CD4-positive, alpha-beta T cell (primary cell): Measurements from ENCODE around the gene SFTA2. TPM values are rescaled to one million over a fixed set of nuclear protein-coding genes. Genes with fewer than 3 reads are reported as not detected.

Experiments
- ATAC-seq: fragments of 200-7000 bp; cut with Tn5 transposase; one replicate; pipeline ENCODE4 v1.10.0; 2022; ENCODE audit warnings: mild to moderate bottlenecking; ENCODE audit not compliant: poor library complexity
- CTCF ChIA-PET: fragments of 350-600 bp; sonication (Branson Sonifier 250); formaldehyde crosslinking; loops from one replicate; lab custom pipeline; 2021; ENCODE audit warnings: antibody characterized with exemption, inconsistent platforms; lab: Charles Lee
- POLR2A ChIA-PET: fragments of 350-600 bp; sonication (Branson Sonifier 250); formaldehyde crosslinking; loops from one replicate; lab custom pipeline; 2021; ENCODE audit warnings: antibody characterized with exemption, inconsistent platforms; lab: Charles Lee
- DNase-seq, 14 experiments: peaks; one replicate each; pipeline ENCODE4 v3.0.0-alpha.2; 2013 to 2020; ENCODE audit warnings: mixed read lengths in 2 of 14
- H3K27ac ChIP-seq, 2 donors: one replicate each; pipeline versions ENCODE4 v1.5.1 to v1.7.0; 2013; ENCODE audit warnings: low read length in 2 of 2, low read depth in 1 of 2, mild to moderate bottlenecking in 1 of 2
- H3K27me3 ChIP-seq, 2 experiments: 1 replicate in 1 of 2; 2 replicates in 1 of 2; pipeline versions ENCODE4 v1.6.1 to v1.7.0; 2013; ENCODE audit warnings: low read length in 2 of 2, control low read depth in 1 of 2, mild to moderate bottlenecking in 1 of 2, moderate library complexity in 1 of 2; ENCODE audit not compliant: insufficient read depth in 2 of 2, control insufficient read depth in 1 of 2
- H3K36me3 ChIP-seq: one replicate; pipeline ENCODE4 v1.6.1; 2013; ENCODE audit warnings: low read length, control low read depth; ENCODE audit not compliant: insufficient read depth
- H3K4me1 ChIP-seq: one replicate; pipeline ENCODE4 v1.6.1; 2013; ENCODE audit warnings: low read length, control low read depth; ENCODE audit not compliant: insufficient read depth
- H3K4me3 ChIP-seq: one replicate; pipeline ENCODE4 v1.5.1; 2013; ENCODE audit warnings: mild to moderate bottlenecking, low read length, moderate library complexity
- H3K9me3 ChIP-seq, 2 experiments: 1 replicate in 1 of 2; 2 replicates in 1 of 2; pipeline versions ENCODE4 v1.6.1 to v1.7.0; 2013; ENCODE audit warnings: low read length in 2 of 2, mild to moderate bottlenecking in 2 of 2, control low read depth in 1 of 2, moderate library complexity in 1 of 2; ENCODE audit not compliant: control insufficient read depth in 1 of 2, insufficient read depth in 1 of 2
- H3K27ac Mint-ChIP-seq: one replicate; pipeline ENCODE4 v1.8.0; 2020; ENCODE audit warnings: mixed read lengths
- H3K27me3 Mint-ChIP-seq: one replicate; pipeline ENCODE4 v1.8.0; 2021; ENCODE audit warnings: mixed read lengths
- H3K36me3 Mint-ChIP-seq: one replicate; pipeline ENCODE4 v1.8.0; 2021; ENCODE audit warnings: low read depth, mixed read lengths
- H3K4me1 Mint-ChIP-seq: one replicate; pipeline ENCODE4 v1.8.0; 2021; ENCODE audit warnings: low read depth, mixed read lengths
- H3K4me3 Mint-ChIP-seq: one replicate; pipeline ENCODE4 v1.8.0; 2020; ENCODE audit warnings: mild to moderate bottlenecking, mixed read lengths
- H3K9me3 Mint-ChIP-seq: one replicate; pipeline ENCODE4 v1.8.0; 2020; ENCODE audit warnings: mixed read lengths
- CTCF ChIP-seq: fragments of 200-600 bp; IDR thresholded peaks from one replicate; pipeline ENCODE4 v1.8.0; 2022; ENCODE audit warnings: antibody characterized with exemption, mild to moderate bottlenecking
- intact Hi-C, 2 experiments: fragments of 100-400 bp; cut with DNase I in 1 of 2; cut with micrococcal nuclease in 1 of 2; formaldehyde crosslinking; loops; one replicate each; pipeline versions ENCODE4 v1.15.1 to v1.9.0; 2023 to 2025; cut with DNase I, micrococcal nuclease
- total RNA-seq, 174 experiments: library from RNA in 2 of 174; stranded (reverse) in 2 of 174; gene quantifications; one replicate each; pipeline ENCODE4 v1.2.3 and lab custom pipeline; 2021 to 2026

SFTA2 gene
- total RNA-seq, 2 experiments from 2014 or later = not detected

DNA sequence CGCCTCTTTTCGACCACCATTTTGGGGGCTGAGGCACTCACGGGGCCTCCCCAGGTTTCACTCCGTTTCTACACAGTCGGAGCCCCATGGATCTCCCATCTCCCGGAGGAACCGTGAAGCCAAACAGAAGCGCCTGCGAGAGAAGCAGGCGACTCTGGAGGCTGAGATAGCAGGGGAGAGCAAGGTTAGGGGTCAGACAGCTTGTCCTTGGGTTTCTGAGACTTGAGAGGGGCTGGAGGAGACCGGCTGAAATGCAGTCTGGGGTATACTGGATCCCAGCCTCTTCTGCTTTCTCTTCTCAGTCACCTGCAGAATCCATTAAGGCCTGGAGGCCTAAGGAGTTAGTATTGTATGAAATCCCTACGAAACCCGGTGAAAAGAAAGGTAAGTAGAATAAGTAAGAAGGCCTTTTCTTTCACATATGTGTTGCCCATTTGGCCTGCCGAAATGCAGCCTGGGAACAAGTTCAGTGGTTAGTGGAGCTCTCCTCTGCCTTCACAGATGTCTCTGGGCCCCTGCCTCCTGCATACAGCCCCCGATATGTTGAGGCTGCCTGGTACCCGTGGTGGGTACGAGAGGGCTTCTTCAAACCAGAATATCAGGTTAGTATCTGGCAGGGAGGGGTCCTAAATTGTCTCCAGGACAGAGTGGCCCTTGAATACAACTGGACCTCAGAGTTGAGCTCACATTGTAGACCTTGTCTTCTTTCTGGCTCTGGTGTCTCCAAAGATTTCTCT lies 16.9 kb downstream of the SFTA2 start:
- Histone ChIP-seq H3K27ac (peak overlapping the region; percentile 45 to 53), H3K4me1 (peaks cover 19% of the 10 kb centered on the region), H3K9me3 (no peaks in the 10 kb centered on the region), H3K36me3 (peaks cover 48% of the 10 kb centered on the region), H3K27me3 (no peaks in the 10 kb centered on the region), H3K4me3 (peak overlapping the region; percentile 82)
- POLR2A ChIA-PET = interaction anchor here (0.6 to 1.9 kb wide), 6 partner anchors 86 to 696 kb away, joined by 3 to 11 read pairs (median 4); no protein-coding TSS in a partner anchor
- Mint-ChIP-seq H3K4me1 (peaks cover 21% of the 10 kb centered on the region), H3K9me3 (no peaks in the 10 kb centered on the region), H3K27ac (peak overlapping the region; percentile 87), H3K4me3 (peak overlapping the region; percentile 96), H3K36me3 (peaks cover 75% of the 10 kb centered on the region), H3K27me3 (no peaks in the 10 kb centered on the region)
- no peak for ATAC-seq
- no peak for TF ChIP-seq CTCF
- CTCF ChIA-PET = interaction anchor here (1.0 to 2.9 kb wide), 5 partner anchors 87 to 172 kb away, joined by 3 to 13 read pairs (median 4); no protein-coding TSS in a partner anchor
- DNase-seq = no peak
- intact Hi-C loops = loop anchor here (1.0 to 10.0 kb wide), 4 partner anchors 154 to 590 kb away; partner anchors contain the start of gene TRIM39 (in 1 of the 2)

DNA sequence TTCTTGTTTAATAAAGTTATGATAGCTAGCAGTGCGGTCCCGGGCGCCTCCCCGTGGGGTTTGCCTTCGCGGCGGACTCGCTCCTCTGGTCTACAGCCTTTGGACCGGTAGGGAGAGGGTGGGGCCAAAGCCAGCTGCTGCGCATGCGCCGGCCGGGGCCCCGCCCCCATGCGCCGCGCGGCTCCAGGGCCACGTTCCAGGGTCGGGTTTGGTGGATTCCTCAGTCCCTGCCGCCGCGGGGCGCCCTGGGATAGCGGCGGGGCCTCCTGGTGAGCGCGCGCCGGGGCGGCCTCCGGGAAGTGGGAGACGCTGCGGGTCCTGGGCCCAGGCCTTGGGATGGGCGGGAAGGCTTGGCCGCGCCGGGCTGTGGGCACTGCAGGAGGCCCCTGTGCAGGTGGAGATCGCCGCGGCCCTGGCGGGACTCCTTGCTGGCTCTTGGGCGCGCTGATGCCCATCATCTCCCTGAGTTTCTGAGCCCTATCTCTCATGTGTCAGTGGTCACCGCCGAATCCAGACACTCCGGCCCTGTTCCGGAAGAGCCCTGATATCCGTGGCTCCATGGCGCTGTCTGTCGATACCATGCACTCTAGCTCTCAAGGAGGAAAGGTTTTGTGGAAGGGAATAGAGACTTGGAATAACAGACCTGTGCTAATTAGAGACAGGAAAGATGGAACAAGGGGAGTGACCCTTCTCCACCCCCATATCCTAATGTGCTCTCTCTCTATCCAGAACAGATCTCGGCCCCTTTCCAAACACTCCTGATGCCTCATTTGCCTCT lies 17.7 kb downstream of the SFTA2 start, which contains the start of gene VARS2:
Gene VARS2, plus strand, starts transcription at position 163 of the 778 bp plus-strand sequence. Its CDS starts 599 bp downstream, at position 762.
- peak within 1 kb of the TSS; percentile 45 to 53 for H3K27ac ChIP-seq
- ChIA-PET POLR2A (interaction anchor here (0.6 to 1.9 kb wide), 8 partner anchors 11 to 588 kb away, joined by 3 to 11 read pairs (median 4); partner anchors contain the start of gene DDR1), CTCF (interaction anchor here (0.6 to 2.9 kb wide), 7 partner anchors 47 to 242 kb away, joined by 3 to 13 read pairs (median 4); partner anchors contain the start of gene DHX16)
- ATAC-seq (peak; percentile 96), DNase-seq (peak; percentile 69 to 94 (median 80))
- H3K4me3 ChIP-seq = peak within 1 kb of the TSS; percentile 82
- peaks cover 21% of the 10 kb centered on the region for H3K4me1 Mint-ChIP-seq
- no peak for TF ChIP-seq CTCF
- intact Hi-C loops = loop anchor here in 1 of 2 experiments (2.0 to 10.0 kb wide), 2 partner anchors 173 to 589 kb away; partner anchors contain the start of gene TRIM39
- no peaks in the 10 kb centered on the region for H3K9me3 ChIP-seq
- peak within 1 kb of the TSS; percentile 87 for H3K27ac Mint-ChIP-seq
- peaks cover 19% of the 10 kb centered on the region for H3K4me1 ChIP-seq
- H3K27me3 ChIP-seq = no peaks in the 10 kb centered on the region
- H3K9me3 Mint-ChIP-seq = no peaks in the 10 kb centered on the region
- H3K36me3 Mint-ChIP-seq = peaks cover 67% of the 10 kb centered on the region
- no peaks in the 10 kb centered on the region for H3K27me3 Mint-ChIP-seq
- peaks cover 45% of the 10 kb centered on the region for H3K36me3 ChIP-seq
- H3K4me3 Mint-ChIP-seq = peak within 1 kb of the TSS; percentile 96

GRCh38 chr6:30913721-30914075 lies 18.3 kb downstream of the SFTA2 start:
- ATAC-seq = no peak
- H3K27ac ChIP-seq = peak overlapping the region in 1 of 2 donors; percentile 44
- peaks cover 41% of the 10 kb centered on the region for H3K36me3 ChIP-seq
- peaks cover 23% of the 10 kb centered on the region for H3K4me1 ChIP-seq
- no peaks in the 10 kb centered on the region for H3K27me3 ChIP-seq
- TF ChIP-seq CTCF = no peak
- Mint-ChIP-seq H3K27ac (peak overlapping the region; percentile 59), H3K4me1 (peaks cover 26% of the 10 kb centered on the region), H3K27me3 (no peaks in the 10 kb centered on the region), H3K9me3 (no peaks in the 10 kb centered on the region), H3K4me3 (peak overlapping the region; percentile 96), H3K36me3 (peaks cover 64% of the 10 kb centered on the region)
- H3K9me3 ChIP-seq = no peaks in the 10 kb centered on the region
- DNase-seq = no peak
- peak overlapping the region; percentile 82 for H3K4me3 ChIP-seq
- CTCF ChIA-PET = interaction anchor here (0.9 to 2.9 kb wide), 5 partner anchors 46 to 241 kb away, joined by 3 to 13 read pairs (median 4); partner anchors contain the start of gene DHX16
- intact Hi-C loops = loop anchor here in 1 of 2 experiments (2.0 to 10.0 kb wide), 2 partner anchors 173 to 589 kb away; partner anchors contain the start of gene TRIM39
- POLR2A ChIA-PET = interaction anchor here (1.0 to 1.9 kb wide), 7 partner anchors 12 to 587 kb away, joined by 3 to 11 read pairs (median 6); partner anchors contain the start of gene DDR1
